HG03565 (cell line): Measurements from ENCODE around the gene AUTS2.

Experiments used
- ATAC-seq: cut with Tn5 transposase; IDR thresholded peaks from one replicate; pipeline ENCODE4 v1.9.1; 2021; ENCODE audit warnings: mild to moderate bottlenecking, moderate library complexity; ENCODE audit not compliant: unreplicated experiment

Gene AUTS2

DNA sequence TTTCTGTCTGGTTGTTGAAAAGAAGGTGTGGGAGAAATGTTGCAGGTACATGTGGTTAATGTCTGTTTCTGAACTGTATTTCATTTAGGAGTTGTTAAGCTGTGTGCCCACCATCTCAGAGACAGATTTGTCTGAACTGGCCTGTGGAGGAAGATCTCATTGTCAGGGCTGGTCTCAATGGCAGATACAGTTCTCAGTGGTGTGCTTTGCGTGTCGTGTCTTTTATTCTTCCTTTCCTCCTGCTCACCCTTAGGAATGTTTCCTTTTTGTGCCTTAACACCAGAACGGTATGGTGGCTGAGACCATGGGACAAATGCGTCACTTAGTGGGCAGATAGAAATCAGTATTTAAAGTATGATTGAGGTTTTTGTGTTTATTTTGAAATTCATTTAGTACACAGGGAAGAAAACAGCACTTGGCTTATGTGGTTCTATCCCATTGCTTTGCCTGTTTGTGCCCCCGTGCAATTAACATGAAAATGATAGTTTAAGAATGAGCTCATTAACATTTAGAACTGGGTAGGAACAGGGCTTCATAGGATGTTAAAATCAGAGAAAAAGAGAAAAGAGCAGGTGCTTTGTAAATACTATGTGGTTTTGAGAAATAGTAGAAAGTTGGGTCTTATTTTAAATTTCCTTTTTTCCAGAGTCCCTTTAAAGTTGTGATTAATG is 112.6 kb downstream of the AUTS2 start:
- no peak for ATAC-seq

DNA sequence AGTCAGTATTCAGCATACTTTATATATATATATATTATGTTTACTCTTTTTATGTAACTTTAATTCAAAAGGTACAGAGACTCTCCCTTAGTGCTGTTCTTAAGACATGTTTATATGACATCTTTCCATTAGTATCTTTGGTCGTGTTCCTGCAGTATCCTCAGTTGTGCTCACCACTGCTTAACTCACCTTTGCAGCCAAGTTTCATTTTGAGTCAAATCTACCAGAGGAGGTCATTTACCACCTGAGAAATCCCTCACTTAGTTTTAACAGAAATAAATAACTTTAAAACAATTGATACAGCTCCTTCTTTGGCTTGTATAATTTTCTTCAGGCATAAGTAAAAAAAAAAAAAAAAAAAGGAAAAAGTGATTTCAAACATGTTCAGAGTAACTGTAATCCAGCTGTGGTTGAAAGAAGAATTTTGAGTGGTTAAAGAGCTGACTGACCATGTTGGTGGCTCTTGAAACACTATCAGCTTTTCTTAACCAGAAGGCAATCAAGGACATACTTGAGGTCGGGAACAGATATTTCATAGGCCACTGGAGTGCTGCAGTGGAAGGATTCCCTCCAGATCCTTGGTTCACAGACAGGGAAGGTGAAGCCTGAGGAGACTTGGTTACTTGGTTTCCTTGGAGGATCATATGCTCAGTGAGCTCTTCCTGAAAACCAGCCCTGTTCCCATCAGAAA is 116.8 kb downstream of the AUTS2 start:
- ATAC-seq, result peak; percentile 74

DNA sequence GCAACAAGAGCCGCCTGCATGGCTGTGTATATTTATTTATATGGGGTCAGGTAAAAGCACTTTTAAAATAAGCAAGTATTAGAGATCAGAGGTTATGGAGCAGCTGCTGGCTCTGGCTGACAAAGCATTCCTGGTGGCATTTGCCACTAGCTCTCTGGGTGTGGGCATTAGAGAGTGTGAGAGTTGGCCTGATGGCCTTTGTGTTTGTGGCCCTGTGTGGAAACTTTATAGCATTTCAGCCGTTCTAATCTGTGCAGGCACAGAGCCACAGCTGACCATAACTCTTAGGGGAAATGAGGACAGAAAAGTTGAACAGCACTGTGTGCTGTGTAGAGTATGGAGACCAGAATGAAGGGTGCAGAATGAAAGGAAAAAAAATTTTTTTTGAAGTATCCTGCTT is 118.9 kb downstream of the AUTS2 start:
- no peak for ATAC-seq

DNA sequence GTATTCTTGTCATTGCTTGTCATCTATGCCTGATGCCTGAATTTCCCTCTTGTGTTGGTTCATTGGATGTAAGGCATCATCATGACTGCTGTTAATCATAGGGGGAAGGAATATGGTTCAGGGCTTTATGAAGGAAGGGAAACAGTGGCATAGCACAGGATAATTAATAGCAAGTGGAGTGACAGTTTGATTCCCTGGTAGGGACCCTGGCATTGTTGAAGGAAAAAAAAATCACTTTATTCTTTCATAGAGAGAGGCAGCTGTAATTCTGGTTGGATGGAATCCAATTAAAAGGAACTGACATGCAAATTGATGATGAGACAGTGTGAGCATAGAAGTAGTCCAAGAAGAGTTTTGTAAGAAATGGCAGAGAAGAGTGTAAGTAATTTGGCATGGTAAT is 121.4 kb downstream of the AUTS2 start:
- ATAC-seq, result no peak

DNA sequence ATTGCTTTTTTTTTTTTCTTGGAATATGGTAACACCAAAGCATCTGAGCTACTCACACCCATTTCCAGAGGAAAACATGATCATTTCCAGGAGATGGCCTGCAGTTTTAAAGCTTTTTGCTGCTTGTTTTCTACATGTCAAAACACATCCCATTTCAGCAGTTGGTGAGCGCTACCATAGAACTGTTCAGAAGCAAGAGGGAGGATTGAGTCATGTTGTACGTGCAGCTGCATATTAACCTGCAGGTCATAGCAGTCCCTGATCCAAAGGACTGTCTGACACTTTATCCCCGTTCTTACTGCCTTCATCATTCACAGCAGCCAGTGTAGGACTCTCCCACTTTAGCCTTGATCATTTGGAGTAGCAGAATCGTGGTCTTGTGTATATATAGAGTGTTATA is 124.6 kb downstream of the AUTS2 start:
- ATAC-seq, result no peak

DNA sequence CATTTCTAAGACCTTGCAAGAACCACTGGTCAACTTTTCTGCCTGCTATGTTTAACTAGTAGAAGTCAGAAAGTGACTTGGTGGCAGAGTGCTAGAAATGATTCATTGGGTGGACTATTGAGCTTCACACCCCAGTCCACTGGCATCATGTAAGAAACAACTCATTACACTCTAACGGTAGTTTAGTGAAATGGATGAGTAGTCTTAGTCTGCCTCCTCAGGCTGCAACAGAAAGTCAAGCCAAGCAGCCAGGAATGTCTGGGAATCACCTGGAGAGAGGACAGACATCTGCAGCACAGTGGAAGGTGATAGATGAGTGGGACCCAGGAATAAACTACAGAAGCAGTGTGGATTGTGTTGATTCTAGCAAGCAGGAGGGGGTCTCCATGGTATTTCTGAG is 125.4 kb downstream of the AUTS2 start:
- no peak for ATAC-seq

DNA sequence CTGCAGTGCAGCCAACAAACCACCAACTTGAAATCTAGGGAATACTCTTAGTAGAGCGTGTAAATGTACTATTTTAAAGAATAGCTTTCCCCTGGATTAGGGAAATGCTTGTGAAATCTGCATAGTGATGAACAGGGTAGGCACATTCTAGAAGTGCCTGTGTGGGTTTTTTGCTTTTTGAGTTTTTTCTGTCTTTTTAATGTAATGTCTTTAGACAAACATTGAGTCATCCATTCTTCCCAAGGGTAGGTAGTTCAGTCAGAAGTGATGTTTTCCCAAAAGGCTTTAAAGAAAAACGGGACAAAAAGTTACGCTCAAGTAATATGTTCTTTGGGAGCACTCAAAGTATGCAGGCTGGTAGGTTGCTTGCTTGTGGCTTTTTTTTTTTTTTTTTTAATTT is 130.0 kb downstream of the AUTS2 start:
- no peak for ATAC-seq

DNA sequence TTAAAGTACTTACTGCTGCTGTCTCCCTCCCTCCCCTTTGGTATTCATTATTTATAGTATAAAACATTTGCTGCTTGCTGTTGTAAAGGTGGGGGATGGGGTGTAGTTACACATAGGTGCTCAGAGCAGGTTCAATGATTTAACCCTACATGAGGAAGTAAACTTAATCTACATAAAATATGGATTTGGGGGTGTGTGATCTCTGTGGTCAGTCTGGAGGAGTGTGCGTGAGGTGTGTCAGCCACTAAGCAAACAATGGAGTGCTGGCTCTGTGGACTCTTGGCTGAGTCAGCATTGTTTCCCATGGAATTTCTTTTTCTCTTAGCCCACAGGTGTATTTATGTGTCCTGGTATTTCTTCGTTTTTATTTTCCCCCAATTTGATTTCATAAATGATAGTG is 133.9 kb downstream of the AUTS2 start:
- no peak for ATAC-seq

DNA sequence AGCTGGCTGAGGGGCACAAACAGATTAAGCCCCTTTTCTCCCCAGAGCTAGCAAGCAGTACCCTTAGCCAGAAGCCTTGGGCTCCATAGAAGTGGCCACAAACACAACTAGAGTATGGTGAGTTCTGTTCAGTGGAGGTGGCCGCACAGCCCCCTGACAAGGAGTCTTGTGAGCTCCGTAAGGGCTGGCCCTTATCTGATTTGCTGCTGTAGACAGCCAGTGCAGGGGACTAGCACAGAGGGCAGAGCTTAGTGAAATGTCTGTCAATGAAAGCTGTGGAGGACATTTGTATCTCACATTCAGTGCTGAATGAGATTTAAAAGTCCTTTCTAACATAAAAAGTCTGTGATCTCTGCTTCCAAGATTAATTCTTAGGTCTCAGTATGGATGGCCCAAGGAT is 137.3 kb downstream of the AUTS2 start:
- no peak for ATAC-seq

DNA sequence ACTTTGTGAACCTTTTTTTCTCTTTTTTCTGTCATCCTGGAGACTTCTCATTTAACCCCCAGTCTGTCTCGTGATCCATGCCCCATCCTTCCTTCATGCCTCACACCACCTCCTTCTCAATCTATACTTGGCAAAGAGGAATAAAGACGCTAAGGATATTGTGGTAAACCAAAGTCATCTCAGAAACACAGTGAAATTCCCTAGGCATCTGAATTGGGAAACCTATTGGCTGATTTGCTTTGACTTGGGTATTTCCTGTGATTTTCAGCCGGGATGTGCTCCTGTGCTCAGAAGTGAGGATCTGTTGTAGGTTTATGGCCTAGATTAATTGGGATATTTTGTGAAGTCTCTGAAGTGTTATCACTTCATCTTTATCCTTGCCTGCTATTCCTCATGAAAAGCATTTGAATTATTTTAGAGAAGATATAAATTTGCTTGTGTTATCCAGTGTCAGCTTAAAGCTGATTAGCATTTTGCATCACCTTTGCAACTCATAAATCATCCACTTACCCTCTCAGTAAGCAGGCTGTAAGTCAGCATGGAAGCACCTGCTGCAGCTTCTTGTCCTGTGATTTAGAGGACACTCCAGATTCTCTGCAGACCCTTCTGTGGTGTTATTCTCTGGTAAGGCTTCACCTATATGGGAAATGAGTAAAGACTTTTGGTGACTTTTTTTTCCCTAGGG is 138.0 kb downstream of the AUTS2 start:
- ATAC-seq, result no peak

DNA sequence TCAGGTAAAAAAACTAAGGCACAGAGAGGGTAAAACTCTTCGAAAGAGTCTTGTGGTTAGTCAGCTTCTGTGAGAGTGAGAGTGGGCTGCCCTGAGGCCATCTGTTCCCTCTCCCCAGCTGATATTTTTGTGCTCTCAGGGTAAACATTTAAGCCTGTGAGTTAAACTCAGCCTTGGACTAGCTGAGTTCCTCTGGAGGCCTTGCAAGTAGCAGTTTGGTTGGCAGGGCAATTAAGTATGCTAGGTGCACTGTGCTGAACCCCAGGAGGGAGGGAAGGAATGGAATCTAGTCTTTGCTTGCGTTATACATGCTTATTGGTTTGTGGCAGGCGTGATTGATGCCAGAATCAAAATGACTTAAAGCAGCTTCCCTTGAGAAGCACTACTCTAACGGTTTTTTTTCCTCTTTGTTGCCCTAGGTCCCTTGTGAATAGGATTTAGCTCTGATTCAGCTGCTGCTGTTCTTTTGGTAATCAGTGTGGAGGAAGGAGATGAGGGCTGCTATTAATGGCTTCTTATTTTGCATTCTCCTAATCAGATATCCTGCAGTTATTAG is 140.2 kb downstream of the AUTS2 start:
- ATAC-seq, result peak; percentile 42

DNA sequence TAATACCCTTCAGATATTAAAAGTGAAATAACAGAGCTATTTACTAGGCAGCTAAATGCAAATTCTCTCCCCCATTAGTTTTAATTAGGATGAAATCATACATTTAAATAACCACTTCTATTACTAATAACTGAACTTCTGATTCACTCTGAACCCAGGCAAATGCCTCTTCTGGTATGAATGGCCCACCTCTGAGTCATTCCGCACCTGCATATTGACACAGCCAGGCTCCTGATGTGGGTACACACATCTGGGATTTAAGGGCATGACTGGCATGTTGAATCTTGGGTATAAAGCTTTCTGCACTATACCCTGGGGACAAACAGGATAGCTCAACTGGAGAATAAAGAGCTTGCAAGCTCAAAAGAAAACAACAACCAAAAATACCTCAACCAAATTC is 140.9 kb downstream of the AUTS2 start:
- ATAC-seq, result peak; percentile 67

DNA sequence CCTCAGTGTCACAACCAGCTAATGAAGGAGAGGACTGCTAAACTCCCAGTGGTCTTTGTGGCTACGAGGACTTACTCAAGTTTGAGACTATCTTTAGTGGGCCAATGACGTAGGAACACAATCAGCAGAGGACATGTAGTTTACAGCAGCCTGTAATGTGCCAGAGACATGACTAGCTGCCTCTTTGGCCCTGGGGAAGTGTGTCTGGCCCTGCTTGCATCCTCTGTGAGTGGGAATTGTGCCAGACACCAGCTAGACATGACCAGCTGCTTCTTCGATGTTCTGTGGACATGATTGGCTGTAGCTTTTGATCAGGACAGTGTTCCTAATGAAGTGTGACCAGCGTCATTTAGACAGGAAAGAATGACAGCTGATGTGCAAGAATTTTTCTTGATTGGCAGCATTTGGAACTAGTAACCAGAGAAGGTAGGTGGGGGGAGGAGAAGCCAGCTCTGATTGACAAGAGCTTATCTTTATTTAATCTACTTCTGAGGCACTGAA is 141.7 kb downstream of the AUTS2 start:
- peak; percentile 48 for ATAC-seq

DNA sequence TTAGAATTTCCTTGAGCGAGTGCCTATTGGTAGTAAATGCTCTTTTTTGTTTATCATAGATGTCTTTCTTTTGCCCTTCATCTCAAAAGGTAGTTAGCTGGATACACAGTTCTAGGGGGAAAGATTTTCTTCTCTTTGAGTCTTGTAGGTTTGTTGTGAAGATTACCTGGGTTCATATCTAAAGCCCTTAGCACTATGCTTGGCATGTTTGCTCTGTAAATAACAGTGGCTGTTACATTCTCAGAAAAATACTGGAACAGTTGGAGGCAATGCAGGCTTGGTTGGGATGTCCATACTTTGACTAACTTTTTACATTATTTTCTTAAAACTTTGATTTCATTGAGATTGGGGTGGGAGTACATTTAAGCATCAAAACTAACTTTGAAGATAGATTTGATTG is 144.0 kb downstream of the AUTS2 start:
- ATAC-seq, result no peak

DNA sequence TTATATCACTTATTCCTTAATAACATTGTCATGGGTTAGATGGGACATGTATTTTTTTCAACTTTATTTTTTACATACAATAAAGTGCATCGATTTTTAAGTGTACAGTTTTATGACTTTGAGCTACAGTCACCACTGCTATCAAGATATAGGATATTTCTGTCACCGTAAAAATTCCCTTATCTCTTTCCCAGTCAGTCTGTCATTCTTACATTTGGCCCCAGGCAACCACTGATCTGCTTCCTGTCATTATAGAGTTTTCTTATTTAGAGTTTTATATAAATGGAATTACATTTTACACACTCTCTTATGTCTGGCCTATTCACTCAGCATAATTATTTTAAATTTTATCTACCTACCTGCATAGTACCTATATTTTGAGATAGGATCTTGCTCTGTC is 145.2 kb downstream of the AUTS2 start:
- no peak for ATAC-seq

DNA sequence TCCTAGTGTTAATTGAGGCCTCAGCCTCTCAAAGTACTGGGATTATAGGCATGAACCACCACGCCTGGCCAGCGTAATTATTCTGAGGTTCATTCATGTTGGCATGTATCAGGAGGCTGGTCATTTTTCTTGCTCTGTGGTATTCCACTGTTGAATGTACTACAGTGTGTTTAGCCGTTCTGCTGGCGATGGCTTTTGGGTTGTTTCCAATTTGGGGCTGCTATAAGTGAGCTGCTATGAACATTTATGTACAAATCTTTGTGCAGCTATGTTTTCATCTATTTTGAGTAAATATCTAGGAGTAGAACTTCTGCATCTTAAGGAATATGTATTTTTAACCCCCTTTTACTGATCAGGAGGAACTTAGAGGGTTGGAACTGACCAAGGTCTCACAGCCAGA is 145.8 kb downstream of the AUTS2 start:
- no peak for ATAC-seq

DNA sequence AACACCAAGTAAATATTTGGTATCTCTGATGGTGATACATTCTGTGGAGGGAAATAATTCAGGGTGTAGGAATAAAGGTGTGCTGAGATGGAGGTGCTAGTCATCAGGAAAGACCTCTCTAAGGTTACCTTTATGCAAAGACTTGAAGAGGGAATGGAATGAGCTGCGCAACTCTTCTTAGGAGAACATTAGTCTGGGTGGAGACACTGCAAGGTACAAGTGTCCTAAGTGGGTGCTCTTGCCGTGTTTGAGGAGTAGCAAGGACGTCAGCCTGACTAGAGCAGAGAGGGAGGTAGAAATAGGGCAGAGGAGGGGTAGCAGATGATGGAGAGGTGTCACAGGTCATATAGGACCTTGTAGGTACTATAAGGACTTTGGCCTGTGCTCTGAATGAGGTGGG is 148.1 kb downstream of the AUTS2 start:
- no peak for ATAC-seq

DNA sequence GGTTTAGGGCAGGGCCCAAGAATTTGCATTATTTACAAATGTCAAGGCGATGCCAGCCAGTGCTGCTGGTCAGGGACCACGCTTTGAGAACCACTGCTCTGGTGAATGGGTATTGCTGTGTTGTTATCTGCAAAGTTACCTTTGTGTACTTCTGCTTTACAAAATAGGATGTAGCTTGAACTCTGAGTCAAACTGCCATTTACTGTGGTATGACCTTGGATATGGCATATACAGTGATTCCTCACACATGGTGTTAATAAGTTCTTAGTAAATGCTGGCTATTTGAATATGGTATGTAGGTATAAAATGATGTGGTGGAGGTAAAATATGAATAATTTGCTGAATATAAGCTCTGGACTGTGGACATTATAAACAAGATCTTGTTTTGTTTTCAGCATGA is 148.9 kb downstream of the AUTS2 start:
- ATAC-seq, result no peak

DNA sequence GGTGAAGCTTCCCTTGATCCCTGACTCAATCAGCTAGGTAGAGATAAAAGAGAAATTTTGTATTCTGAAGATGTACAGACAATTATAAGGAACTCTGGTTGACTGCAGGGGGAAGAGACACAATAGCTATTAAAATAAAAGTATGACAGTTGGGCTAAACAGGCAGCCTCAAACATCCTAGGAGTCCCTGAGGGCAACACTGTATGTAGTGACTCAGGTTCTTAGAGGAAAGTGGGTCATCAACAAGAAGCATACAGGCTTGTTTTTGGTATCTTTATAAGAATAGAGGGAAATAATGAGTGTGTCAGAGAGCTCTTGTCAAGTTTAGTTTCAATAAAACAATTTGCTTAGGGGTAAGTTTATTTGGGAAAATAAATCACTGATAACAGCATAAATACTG is 150.3 kb downstream of the AUTS2 start:
- no peak for ATAC-seq

DNA sequence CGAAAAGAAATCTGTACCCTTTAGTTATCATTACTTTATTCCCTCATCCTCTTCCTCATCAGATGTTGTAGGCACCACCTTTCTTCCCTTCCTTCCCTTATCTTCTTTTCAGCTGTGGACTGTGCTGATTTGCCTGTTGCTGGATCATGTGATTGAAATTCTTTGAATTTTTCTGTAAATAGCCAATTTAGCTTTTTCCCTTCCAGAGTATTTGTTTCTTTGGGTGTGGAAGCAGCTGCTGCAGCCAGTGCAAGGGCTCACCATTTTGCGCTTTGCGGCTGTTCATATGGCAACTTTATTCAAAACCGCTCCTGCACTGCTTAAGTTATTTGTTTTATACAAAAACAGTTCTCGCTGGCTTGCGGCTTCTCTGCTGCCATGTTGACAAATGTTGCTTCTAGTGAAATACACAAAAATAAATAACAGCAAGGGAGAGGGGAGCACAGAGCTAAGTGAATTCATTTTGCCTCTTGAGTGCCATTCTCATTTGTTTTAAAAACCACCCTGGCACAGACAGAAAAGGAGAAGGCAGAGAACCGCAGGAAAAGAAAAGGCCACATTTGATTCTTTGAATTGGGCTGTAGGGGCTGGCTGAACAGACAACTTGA is 151.2 kb downstream of the AUTS2 start:
- ATAC-seq, result no peak

DNA sequence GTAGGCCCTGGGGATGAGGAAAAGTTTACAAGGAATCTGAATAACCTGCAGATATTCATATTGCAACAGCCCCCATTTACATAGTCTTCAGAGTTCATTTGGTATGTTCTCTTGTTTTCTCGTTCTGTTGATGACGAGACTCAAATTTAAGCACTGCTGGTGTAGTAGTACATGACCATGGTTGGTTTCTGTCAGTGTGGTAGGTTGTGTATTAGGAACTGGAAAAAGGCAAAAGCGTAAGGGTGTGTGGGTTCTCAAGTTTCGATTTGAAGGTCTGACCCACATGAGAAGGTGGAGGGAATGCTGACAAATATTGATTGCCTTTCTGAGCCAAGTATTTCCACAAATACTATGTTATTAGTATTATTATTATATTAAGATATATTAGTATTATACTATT is 151.7 kb downstream of the AUTS2 start:
- ATAC-seq, result peak; percentile 57
